ENCODE measurements around the gene PLCB4.

The PLCB4 gene

GRCh38 chr20:9334866-9335265, 266.0 kb downstream of the PLCB4 start:
- no peak for DNase-seq

- DNase-seq: no peak
These were observed 269.2 kb downstream of the PLCB4 start for GRCh38 chr20:9338101-9338500.

- DNase-seq: no peak
These were observed 270.8 kb downstream of the PLCB4 start for GRCh38 chr20:9339708-9340107.

GRCh38 chr20:9342651-9343050, 273.8 kb downstream of the PLCB4 start:
- DNase-seq: no peak

- DNase-seq: no peak
These were observed 275.4 kb downstream of the PLCB4 start for GRCh38 chr20:9344083-9344920.

- no peak for DNase-seq
These were observed 279.4 kb downstream of the PLCB4 start for GRCh38 chr20:9348316-9348715.

- no peak for DNase-seq
These were observed 279.9 kb downstream of the PLCB4 start for GRCh38 chr20:9348747-9349146.

- DNase-seq: no peak
These were observed 280.4 kb downstream of the PLCB4 start for GRCh38 chr20:9349249-9349648.

- no peak for DNase-seq
These were observed 283.9 kb downstream of the PLCB4 start for GRCh38 chr20:9352739-9353138.

GRCh38 chr20:9353180-9353915, 284.5 kb downstream of the PLCB4 start:
- DNase-seq: no peak

- DNase-seq: no peak
These were observed 285.0 kb downstream of the PLCB4 start for GRCh38 chr20:9353916-9354276.

GRCh38 chr20:9354579-9354978, 285.7 kb downstream of the PLCB4 start:
- DNase-seq: peak in 2 of 3 experiments; percentile 21 to 73

GRCh38 chr20:9358001-9358400, 289.1 kb downstream of the PLCB4 start:
- DNase-seq: no peak

GRCh38 chr20:9359561-9360308, 290.8 kb downstream of the PLCB4 start:
- DNase-seq: peak; percentile 32 to 77 (median 37)

GRCh38 chr20:9360431-9360830, 291.5 kb downstream of the PLCB4 start:
- no peak for DNase-seq

GRCh38 chr20:9363673-9364072, 294.8 kb downstream of the PLCB4 start:
- DNase-seq: peak in 2 of 3 experiments; percentile 32 to 33

- DNase-seq: no peak
These were observed 298.4 kb downstream of the PLCB4 start for GRCh38 chr20:9367328-9367727.

- DNase-seq: no peak
These were observed 298.9 kb downstream of the PLCB4 start for GRCh38 chr20:9367746-9368145.

GRCh38 chr20:9368893-9369292, 300.0 kb downstream of the PLCB4 start:
- no peak for DNase-seq

- DNase-seq: no peak
These were observed 300.7 kb downstream of the PLCB4 start for GRCh38 chr20:9369557-9369956.

GRCh38 chr20:9374072-9374471, 305.2 kb downstream of the PLCB4 start:
- no peak for DNase-seq

GRCh38 chr20:9374480-9374879, 305.6 kb downstream of the PLCB4 start:
- DNase-seq: no peak

- DNase-seq: peak in 1 of 3 experiments; percentile 27
These were observed 306.4 kb downstream of the PLCB4 start for GRCh38 chr20:9375221-9375681.

Measured in NCI-H1417 (cell line).